Measurements from ENCODE around the gene PIN1.

DNA sequence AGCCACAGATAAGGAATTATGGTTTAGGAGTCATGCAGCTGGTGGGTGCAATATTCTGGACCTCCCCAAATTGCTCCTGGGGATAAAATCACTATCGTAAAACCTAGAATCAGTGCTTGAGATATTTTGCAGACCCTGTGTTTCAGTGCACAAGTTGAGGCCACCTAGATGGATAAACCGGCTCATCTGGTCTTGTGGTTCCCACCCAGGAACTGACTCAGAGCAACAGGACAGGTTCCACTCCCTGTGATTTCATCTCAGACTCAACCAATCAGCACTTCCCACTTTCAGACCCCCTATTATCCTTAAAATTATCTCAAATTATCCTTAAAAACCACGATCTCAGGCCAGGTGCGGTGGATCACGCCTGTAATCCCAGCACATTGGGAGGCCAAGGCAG lies 37.2 kb upstream of the PIN1 start:
- TF ChIP-seq, protein P1, sequence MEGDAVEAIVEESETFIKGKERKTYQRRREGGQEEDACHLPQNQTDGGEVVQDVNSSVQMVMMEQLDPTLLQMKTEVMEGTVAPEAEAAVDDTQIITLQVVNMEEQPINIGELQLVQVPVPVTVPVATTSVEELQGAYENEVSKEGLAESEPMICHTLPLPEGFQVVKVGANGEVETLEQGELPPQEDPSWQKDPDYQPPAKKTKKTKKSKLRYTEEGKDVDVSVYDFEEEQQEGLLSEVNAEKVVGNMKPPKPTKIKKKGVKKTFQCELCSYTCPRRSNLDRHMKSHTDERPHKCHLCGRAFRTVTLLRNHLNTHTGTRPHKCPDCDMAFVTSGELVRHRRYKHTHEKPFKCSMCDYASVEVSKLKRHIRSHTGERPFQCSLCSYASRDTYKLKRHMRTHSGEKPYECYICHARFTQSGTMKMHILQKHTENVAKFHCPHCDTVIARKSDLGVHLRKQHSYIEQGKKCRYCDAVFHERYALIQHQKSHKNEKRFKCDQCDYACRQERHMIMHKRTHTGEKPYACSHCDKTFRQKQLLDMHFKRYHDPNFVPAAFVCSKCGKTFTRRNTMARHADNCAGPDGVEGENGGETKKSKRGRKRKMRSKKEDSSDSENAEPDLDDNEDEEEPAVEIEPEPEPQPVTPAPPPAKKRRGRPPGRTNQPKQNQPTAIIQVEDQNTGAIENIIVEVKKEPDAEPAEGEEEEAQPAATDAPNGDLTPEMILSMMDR (IDR thresholded peaks at IDR 0.05 in 4 of 5, conservative IDR thresholded peaks at IDR 0.05 in 1 of 5) = no peak
- TF ChIP-seq POLR2A (IDR thresholded peaks at IDR 0.05) = no peak
